ENCODE measurements around the gene HOXC11. TPM values are rescaled to one million over a fixed set of nuclear protein-coding genes. Genes with fewer than 3 reads are reported as not detected.
A peak's percentile ranks its signal among the peaks of the same experiment; 100 is the strongest.

HOXC11 gene
- total RNA-seq, 1 donor from 2014 or later = not detected

DNA sequence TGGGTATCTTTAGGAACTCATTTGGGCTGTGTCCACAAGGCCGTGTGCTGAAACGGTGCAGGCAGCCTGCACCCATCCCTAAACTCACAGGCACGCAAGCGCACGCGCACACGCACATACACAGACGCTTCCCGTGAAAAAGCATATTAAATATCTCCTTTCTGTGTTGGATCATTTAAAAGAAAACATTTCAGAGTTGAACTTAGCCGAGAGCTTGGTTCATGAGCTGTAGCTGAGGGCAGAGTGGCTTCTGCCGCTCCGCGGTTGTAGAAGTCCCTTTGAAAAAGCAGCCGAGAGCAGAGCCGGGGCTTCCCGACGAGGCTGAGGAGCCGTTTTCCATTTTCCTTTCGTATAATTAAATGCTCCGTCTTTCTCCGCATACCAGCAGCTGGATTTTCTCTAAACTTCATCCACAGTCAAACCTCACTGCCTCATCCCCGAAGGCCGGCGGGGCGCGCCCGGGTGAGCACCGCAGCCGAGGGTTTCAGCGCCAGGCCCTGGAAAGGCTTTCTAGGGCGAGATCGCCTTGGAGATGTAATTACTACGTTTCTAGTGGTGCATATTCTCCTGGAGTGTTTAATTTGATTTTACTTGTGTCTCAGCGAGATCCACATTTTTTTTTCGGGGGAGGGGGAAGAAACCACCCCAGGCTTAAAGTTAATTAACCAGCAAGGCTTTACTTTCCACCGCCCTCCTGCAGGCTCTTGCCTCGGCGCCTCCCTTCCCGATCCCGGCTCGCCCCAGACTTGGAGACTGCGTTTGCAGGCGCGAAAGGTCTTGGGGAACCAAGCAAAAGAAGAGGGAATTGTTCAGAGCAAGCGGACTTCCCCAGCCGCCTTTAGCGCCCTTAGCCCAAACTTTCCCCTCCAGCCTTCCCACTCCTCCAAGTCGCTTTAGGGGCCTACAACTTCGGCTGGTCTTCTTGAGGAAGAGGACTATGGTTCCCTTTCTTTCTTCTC lies 37.3 kb upstream of the HOXC11 start:
- Mint-ChIP-seq H3K9me3 (ENCODE audit: unreplicated experiment) (peaks cover 2% of the 10 kb centered on the region), H3K36me3 (ENCODE audit: unreplicated experiment) (no peaks in the 10 kb centered on the region), H3K27me3 (ENCODE audit: unreplicated experiment) (peaks cover 46% of the 10 kb centered on the region), H3K27ac (ENCODE audit: unreplicated experiment) (no peak overlapping the region), H3K4me1 (ENCODE audit: low read depth, unreplicated experiment) (peaks cover 1% of the 10 kb centered on the region), H3K4me3 (ENCODE audit: unreplicated experiment) (peak overlapping the region; percentile 79)
- no peak for DNase-seq
- TF ChIP-seq CTCF (IDR thresholded peaks at IDR 0.05; ENCODE audit: partially characterized antibody, unreplicated experiment) = no peak

GRCh38 chr12:53937099-53937498 lies 35.8 kb upstream of the HOXC11 start:
- Mint-ChIP-seq H3K4me3 (ENCODE audit: unreplicated experiment) (peak overlapping the region; percentile 20), H3K27me3 (ENCODE audit: unreplicated experiment) (peaks cover 53% of the 10 kb centered on the region), H3K4me1 (ENCODE audit: low read depth, unreplicated experiment) (peaks cover 1% of the 10 kb centered on the region), H3K27ac (ENCODE audit: unreplicated experiment) (no peak overlapping the region), H3K9me3 (ENCODE audit: unreplicated experiment) (peaks cover 2% of the 10 kb centered on the region), H3K36me3 (ENCODE audit: unreplicated experiment) (no peaks in the 10 kb centered on the region)
- no peak for TF ChIP-seq CTCF (IDR thresholded peaks at IDR 0.05; ENCODE audit: partially characterized antibody, unreplicated experiment)
- no peak for DNase-seq

DNA sequence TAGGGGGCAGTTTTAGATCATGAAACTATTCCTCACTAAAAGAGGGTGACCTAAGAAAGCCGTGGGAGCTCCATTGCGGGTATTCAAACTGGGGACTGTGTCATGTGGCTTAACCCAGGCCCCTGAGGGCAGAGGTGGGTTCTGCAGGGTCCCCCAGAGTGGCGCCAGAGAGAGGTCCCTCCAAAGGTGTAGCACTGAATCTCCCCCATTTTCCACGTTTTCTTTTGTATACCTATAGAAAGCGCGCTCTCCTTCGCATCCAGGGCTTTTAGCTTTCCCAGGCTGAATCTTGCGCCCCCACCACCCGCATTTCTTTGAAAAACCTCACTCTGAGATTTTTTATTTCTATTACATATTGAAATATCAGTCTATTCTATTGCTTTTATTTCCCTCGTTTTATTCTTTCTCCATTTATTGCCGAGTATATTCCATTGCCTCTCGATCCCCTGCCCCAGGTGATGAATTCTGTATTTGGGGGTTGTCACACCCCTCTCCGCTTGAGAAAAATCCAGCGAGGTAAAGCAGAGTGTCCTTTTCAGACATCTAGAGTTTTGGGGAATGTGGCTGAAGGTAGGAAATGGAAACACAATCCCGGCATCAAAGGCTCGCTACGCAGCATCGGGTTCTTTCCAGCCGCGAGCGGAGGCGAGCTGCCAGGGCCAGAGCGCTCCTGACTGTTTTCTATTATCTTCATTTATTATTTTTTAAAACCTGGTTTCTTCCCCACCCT lies 35.2 kb upstream of the HOXC11 start:
- peak overlapping the region; percentile 70 for H3K4me3 Mint-ChIP-seq (ENCODE audit: unreplicated experiment)
- no peak for DNase-seq
- H3K27ac Mint-ChIP-seq (ENCODE audit: unreplicated experiment) = no peak overlapping the region
- H3K27me3 Mint-ChIP-seq (ENCODE audit: unreplicated experiment) = peaks cover 46% of the 10 kb centered on the region
- H3K36me3 Mint-ChIP-seq (ENCODE audit: unreplicated experiment) = no peaks in the 10 kb centered on the region
- H3K9me3 Mint-ChIP-seq (ENCODE audit: unreplicated experiment) = peaks cover 2% of the 10 kb centered on the region
- TF ChIP-seq CTCF (IDR thresholded peaks at IDR 0.05; ENCODE audit: partially characterized antibody, unreplicated experiment) = no peak
- H3K4me1 Mint-ChIP-seq (ENCODE audit: low read depth, unreplicated experiment) = peaks cover 1% of the 10 kb centered on the region

DNA sequence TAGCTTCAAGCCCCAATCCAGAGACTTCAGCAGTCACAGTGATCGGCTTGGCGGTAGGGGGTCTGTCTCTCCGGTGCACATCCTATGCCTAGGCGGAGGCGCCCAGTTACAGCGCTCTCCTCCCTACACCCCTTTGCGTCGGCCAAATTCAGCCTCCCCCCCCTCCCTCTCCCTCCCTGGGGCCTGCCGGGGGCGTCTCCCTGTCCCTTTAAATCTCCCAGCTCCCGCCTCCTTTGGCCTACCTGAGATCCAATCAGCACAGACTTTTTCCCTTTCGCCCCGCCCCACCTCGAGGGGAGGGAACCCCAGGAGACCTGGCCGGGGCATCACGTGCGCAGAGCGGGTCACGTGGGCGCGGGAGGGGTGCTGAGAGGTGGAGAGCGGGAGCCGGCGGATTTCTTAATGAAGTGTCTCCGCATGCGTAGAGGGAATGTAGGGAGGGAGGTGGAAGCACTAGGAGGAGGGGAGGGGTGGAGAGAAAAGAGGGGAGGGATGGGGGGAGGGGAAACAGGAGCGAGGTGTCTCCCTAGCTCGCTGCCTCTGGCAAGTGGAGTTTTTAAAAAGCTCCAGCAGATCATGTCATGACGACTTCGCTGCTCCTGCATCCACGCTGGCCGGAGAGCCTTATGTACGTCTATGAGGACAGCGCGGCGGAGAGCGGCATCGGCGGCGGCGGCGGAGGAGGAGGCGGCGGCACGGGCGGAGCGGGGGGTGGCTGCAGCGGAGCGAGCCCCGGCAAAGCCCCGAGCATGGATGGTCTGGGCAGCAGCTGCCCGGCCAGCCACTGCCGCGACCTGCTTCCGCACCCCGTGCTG lies 34.4 kb upstream of the HOXC11 start, which contains the start of gene HOXC13:
TSS of gene HOXC13 (plus strand) at position 506 of the 815 bp plus-strand sequence. CDS start at position 582, 76 bp downstream.
- peak within 1 kb of the TSS; percentile 70 for H3K4me3 Mint-ChIP-seq (ENCODE audit: unreplicated experiment)

More for the DNA sequence above, 34.4 kb upstream of the HOXC11 start, which contains the start of gene HOXC13:
- Mint-ChIP-seq H3K27ac (ENCODE audit: unreplicated experiment) (no peak within 1 kb of the TSS), H3K9me3 (ENCODE audit: unreplicated experiment) (peaks cover 2% of the 10 kb centered on the region), H3K27me3 (ENCODE audit: unreplicated experiment) (peaks cover 48% of the 10 kb centered on the region), H3K36me3 (ENCODE audit: unreplicated experiment) (no peaks in the 10 kb centered on the region), H3K4me1 (ENCODE audit: low read depth, unreplicated experiment) (peaks cover 1% of the 10 kb centered on the region)
- DNase-seq = peak; percentile 90
- TF ChIP-seq CTCF (IDR thresholded peaks at IDR 0.05; ENCODE audit: partially characterized antibody, unreplicated experiment) = no peak

All from glutamatergic neuron (in vitro differentiated cells).